DMS153 (cell line): ENCODE results near the gene WWC1.
"Not testable (repeated sequence)": the region's sequence is repeated elsewhere in the genome, so short reads cannot be mapped to it uniquely, and the experiment has no call there.

ENCODE experiments used
- DNase-seq: peaks from one replicate; lab custom pipeline; 2025; lab: John Stamatoyannopoulos, UW

The WWC1 gene

GRCh38 chr5:168286386-168286785, 5.1 kb upstream of the WWC1 start:
- DNase-seq = peak; percentile 8

- DNase-seq = not testable (repeated sequence)
Observed at GRCh38 chr5:168286863-168287262, 4.6 kb upstream of the WWC1 start.

DNA sequence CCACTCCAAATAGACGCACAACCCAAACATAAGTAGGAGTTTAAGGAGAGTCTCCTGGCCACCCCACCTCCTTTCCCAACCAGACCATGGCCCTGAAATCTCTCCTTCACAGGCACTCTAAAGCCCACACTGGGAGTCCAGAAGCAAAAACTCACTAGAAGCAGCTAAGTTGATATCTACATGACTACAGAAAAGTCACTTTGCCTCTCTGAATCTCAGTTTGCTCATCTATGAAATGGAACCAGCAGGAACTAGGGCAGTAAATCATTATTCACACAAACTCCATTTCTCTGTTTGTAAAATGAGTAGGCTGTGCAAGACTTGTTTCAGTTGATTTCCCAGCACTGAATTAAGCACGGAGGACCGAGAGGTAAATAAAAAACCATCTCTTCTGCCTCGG, 4.1 kb upstream of the WWC1 start:
- DNase-seq = no peak

DNA sequence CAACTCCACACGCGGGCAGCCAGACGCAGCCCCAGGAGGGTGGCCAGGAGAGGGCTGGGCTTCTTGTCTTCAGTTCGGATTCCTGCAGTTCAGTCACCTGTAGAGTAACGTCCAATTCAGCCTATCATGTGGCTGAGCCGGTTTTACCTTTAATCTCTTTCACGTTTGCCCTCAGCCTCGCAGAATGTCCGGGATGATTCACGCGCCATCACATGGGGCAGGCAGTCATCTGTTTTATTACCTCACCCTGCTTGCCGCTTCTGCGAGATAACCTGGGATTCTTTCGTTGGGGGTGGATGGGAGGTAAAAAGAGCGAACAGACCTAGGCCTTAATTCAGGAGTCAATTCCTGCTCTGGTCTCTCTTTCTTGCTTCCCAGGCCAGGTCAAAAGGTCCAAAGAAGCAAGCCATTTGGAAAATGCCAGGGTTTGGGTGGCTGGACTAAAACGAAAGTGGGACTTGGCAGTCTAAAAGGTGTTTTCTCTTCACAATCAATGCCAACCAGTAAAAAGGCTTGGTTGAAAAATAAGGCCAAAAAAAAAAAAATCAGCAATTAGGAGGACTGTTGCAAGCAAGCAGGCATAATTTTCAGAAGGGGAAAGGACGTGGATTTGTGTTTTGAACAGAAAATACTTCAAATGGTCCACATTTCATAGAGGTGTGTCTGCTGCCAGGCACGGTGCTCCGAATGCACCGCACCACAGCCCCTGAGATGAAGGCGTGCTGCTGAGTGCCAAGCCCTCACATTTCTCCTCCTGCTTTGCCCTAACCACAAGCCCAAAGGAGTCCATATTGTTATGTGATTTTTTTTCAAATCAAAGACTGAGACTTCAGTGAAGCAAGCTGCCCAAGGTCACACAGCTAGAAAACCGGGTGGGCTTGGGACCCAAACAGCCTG, 2.8 kb upstream of the WWC1 start:
- no peak for DNase-seq

GRCh38 chr5:168290902-168291341, 523 bp upstream of the WWC1 start:
- no peak for DNase-seq

- DNase-seq = no peak
Observed at GRCh38 chr5:168291964-168292785, 730 bp downstream of the WWC1 start.

DNA sequence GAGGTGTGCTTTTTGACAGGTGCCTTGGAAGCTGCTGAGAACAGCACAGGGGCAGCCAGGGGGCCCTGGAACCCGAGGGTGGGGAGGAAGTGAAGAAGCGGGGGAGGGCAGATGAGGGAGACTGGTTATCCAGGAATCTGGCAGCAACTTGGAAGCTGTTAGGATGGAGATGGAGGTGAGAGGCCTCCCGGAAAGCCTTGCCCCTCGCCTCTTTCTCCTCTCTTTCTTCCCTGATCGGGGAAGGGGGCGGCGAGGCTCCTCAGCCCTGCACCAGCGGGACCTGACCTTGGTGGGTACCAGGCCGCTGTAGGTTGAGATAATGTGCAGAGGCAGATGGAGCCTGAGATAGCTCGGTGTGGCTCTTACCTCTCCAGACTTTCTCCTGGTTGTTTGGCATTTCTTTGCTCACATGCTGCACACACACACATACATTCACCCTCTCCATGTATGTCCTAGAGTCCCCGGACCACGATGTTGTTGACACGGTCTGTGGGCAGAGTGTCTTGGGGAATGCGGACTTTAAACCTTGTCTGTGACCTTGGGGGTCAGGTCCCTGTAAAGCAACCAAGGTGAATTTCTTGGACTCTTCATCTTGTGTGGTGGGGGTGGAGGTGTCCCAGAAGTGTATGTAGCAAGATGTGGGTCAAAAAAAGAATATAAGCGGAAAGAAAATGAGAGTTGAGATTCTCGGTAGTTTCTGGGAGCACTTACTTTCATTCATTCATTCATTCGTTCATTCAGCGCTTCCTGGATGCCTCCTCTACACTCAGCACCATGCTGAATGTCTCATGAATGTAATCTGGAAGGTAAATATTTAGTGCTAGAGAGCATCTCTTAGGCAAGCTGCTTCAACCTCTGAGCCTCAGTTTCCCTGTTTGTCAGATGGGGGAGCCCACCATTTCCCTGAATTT, 1.6 kb downstream of the WWC1 start:
- DNase-seq = no peak

DNA sequence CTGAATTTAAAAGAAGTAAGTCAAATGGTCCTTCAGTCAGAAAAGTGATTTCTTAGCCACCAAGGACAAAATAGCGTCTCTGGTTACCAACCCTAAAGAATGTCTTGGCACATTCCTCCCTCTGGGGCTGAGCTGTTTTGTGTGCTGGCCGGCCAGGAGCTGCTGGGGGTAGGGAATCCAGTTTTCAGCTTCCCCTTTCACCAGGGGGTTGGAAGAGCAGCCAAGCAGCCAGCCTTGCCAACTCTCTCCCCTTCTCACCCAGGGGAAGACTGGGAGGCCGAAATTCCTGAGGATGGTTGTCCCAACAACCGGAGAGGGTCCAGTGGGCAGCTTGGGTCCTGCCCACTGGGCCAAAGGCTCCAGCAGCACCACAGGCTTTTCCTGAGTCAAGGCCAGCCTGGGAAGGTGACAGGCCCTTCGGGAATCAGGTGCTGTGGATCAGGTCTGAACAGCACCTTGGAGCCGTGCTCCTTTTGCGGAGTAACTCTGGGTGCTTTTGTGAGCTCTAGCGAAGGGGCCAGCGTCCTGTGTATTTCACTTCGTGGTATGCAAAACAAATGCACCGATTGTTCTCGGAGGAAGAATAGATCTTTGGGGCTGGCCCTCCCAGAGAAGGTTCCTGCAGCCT, 4.2 kb downstream of the WWC1 start:
- DNase-seq = no peak

DNA sequence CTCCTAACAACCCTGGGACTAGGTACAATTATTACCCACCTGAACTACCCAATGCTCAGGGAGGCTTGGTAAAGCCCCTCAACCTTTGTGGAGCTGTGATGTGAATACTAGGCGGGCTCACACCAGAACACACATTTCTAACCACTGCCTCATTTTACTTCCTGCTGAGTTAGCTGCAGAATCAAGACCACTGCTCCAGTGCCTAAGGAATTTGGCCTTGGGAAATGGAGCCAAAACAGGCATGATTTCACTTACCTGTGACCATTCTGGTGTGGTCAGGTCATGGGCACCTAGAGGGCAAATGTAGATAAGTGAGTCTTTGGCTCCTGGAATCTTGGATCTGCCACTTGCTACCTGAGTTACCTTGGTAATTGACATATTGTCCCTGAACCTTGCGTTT, 5.2 kb downstream of the WWC1 start:
- DNase-seq = no peak

DNA sequence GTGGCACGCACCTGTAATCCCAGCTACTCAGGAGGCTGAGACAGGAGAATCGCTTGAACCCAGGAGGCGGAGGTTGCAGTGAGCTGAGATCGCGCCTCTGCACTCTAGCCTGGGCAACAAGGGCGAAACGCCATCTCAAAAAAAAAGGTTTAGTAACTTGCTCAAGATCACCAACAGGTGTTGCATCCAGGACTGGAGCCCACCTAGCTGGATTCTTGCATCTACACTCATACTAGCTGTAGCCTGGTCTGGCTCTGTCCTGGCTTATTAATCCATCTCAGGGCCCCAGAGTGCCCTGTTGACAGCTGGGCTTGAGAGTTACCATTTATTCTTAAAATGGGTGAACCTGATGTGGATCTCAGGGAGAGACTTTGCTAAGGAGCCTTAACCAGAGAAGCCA, 7.5 kb downstream of the WWC1 start:
- DNase-seq = no peak

GRCh38 chr5:168299372-168299771, 7.9 kb downstream of the WWC1 start:
- DNase-seq = no peak

- DNase-seq = no peak
Observed at GRCh38 chr5:168300326-168301182, 9.1 kb downstream of the WWC1 start.

DNA sequence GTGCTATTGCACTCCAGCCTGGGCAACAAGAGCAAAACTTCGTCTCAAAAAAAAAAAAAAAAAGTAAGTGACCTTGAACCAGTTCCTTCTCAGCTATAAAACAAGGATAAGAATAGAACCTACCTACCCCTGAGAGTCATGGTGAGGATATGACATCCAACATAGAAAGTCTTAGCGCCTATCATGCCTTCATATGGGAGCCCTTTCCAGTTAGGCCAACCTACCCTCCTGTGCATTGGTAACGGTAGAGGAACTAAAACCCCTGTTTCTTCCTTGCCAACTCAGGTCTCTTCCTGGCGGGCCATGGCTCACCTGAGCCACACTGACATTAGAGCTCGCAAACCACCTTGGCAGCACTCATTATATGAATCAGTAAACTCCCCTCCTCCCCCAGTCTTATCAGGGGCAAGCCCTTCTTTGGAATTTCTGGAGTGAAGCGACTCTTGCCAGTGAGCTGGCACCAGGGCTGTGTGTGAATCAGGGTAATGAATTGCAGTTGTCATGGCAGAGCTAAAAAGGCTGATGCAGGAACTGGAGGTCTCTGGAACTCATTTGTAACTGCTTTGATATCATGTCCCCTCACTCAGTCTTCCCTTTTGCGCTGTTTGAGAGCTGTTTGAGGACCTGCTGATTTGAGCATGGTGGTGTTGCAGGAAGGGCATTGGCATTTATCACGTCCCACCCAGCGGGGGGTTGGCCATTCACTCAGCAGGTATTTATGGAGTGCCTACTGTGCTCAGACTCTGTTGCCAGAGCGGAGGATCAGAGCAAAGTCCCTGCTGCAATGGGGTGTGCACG, 10.3 kb downstream of the WWC1 start:
- no peak for DNase-seq

DNA sequence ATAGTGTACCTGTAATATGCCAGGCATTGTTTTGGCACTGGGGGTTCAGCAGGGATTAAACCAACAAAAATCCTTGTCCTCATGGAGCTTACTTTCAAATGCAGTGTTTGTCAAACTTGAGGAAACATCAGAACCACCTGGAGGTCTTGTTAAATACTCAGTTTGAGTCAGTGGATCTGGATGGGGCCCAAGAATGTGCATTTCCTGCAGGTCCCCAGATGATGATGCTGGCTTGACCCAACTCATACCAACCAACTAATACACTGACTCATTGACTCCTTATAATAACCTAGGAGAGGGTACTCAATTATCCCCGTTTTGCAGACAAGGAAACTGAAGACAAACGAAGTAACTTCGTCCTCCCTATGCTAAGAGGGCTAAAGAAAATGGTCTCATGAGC, 11.3 kb downstream of the WWC1 start:
- DNase-seq = no peak

DNA sequence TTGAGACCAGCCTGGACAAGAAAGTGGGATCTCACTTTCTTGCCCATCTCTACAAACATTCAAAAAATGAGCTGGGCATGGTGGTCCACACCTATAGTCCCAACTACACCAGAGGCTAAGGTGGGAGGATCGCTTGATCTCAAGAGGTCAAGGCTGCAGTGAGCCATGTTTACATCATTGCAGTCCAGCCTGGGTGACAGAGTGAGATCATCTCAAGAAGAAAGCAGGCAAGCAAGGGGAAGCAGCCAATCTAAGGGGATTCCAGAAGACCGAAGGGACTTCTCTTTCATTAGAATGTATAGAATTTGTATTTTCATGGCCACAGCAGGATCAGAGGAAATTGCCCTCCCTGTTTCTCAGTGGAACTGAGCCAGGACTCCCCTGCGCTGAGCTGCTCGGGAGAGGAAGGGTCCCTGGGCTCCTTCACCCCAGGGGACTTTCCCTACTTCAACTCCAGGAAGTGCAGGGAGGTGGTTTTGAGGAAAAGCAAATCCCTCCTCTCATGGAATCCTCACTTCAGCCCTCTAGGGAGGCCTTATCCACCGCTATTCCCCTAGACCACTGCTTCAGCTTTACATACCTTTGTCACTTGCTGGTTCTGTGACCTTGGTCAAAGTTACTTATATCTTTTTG, 12.1 kb downstream of the WWC1 start:
- no peak for DNase-seq

DNA sequence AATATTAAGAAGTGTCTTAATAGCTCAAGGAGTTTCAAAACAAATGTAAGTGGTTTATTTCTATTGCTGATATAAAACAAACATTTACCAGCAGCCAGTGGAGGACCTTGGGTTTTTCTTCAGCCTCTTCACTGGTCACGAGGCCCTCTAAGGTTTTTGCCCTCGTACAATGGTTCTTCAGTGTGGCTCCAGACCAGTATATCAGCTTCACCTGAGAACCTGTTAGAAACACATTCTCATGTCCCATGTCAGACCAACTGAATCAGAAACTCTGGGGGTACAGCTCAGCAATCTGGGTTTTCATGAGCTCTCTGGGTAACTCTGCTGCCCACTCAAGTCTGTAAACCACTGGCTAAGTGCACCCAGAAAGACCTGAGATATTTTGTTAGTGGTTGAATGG, 12.9 kb downstream of the WWC1 start:
- no peak for DNase-seq

GRCh38 chr5:168305281-168305680, 13.8 kb downstream of the WWC1 start:
- no peak for DNase-seq

GRCh38 chr5:168307022-168307421, 15.6 kb downstream of the WWC1 start:
- no peak for DNase-seq

GRCh38 chr5:168307925-168308584, 16.6 kb downstream of the WWC1 start:
- no peak for DNase-seq
